SHP77 treated with DMSO at 0.1 percent for 48 hours (cell line): Measurements from ENCODE around the gene ADARB2.

Experiments
- DNase-seq: peaks from one replicate; lab custom pipeline; 2025; lab: John Stamatoyannopoulos, UW

Gene ADARB2

GRCh38 chr10:1130995-1131790, 606.1 kb downstream of the ADARB2 start:
- no peak for DNase-seq

GRCh38 chr10:1130226-1130625, 607.1 kb downstream of the ADARB2 start:
- no peak for DNase-seq

GRCh38 chr10:1128649-1129048, 608.7 kb downstream of the ADARB2 start:
- DNase-seq, result no peak

DNA sequence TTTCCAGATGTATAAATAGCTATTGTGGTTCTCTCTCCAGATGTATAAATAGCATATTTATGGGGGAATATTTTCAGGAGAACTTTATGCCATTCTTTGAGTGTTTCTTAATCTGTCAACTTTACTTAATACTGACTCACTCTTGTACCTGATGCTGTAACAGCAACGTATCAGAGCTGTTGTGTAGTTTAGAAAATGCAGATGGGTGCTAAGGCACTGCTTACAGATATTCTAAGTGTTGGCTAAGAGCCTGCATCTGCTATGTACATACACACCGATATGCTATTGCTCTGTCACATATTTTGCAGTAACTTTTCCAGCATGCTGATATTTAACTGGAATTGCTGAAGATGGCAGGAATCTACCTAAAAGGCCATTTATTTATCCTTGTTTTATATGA, 609.2 kb downstream of the ADARB2 start:
- no peak for DNase-seq

GRCh38 chr10:1127629-1128028, 609.7 kb downstream of the ADARB2 start:
- no peak for DNase-seq
